Measurements from ENCODE around the gene CNBD2.

DNA sequence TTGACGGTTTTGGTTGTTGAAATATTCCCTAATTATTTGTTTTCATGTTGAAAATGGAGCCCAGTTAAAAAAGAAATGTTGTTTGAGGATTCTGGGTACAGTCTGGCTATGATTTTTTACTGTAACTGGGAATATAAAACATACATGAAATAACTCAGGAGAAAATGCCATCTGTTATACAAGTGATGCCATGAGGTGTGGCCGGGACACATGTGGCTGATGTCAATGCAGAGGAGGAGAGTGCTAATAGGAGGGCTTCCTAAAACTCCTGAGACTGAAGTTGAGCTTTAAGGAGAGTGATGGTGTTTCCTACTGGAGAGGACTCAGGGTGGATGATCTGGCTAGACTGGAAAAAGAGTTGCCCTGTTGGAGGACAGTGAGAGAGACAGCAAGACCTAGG lies 26.8 kb upstream of the CNBD2 start:
- TF ChIP-seq, protein P1, sequence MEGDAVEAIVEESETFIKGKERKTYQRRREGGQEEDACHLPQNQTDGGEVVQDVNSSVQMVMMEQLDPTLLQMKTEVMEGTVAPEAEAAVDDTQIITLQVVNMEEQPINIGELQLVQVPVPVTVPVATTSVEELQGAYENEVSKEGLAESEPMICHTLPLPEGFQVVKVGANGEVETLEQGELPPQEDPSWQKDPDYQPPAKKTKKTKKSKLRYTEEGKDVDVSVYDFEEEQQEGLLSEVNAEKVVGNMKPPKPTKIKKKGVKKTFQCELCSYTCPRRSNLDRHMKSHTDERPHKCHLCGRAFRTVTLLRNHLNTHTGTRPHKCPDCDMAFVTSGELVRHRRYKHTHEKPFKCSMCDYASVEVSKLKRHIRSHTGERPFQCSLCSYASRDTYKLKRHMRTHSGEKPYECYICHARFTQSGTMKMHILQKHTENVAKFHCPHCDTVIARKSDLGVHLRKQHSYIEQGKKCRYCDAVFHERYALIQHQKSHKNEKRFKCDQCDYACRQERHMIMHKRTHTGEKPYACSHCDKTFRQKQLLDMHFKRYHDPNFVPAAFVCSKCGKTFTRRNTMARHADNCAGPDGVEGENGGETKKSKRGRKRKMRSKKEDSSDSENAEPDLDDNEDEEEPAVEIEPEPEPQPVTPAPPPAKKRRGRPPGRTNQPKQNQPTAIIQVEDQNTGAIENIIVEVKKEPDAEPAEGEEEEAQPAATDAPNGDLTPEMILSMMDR (IDR thresholded peaks at IDR 0.05) = no peak
- TF ChIP-seq EZH2phosphoT487 (IDR thresholded peaks at IDR 0.05) = no peak
